HCT116 (cell line): ENCODE results near the gene CTBP2. TPM values are rescaled to one million over a fixed set of nuclear protein-coding genes. Genes with fewer than 3 reads are reported as not detected.

Experiments used
- ATAC-seq: fragments of 200-7000 bp; cut with Tn5 transposase; 2 replicates; pipeline ENCODE4 v1.9.1; 2020; ENCODE audit warnings: mild to moderate bottlenecking, moderate library complexity
- BruUV-seq: library from RNA; stranded (reverse); fragments of 400-500 nt; replicated peaks from 2 replicates; lab custom pipeline; 2021; lab: Mats Ljungman, UMichigan
- CTCF ChIA-PET: fragments of 300-600 bp; sonication (Branson Sonifier 250); formaldehyde crosslinking; loops from one replicate; lab custom pipeline; 2021; ENCODE audit warnings: antibody characterized with exemption; lab: Charles Lee
- POLR2A ChIA-PET: fragments of 300-600, 350-600 bp; sonication (Branson Sonifier 250); formaldehyde crosslinking; loops from one replicate; lab custom pipeline; 2021; ENCODE audit warnings: antibody characterized with exemption; lab: Charles Lee
- RAD21 ChIA-PET, 2 experiments: fragments of 300-600 bp; sonication (Branson Sonifier 250); formaldehyde crosslinking; loops; one replicate each; lab custom pipeline; 2023; ENCODE audit warnings: low total read pairs in 2 of 2; ENCODE audit not compliant: uncharacterized antibody in 2 of 2, unreplicated experiment in 2 of 2, low non-redundant PET in 1 of 2; lab: Charles Lee
- DNase-seq: peaks from one replicate; pipeline ENCODE4 v3.0.0-alpha.2; 2010; ENCODE audit warnings: low read depth, low spot score
- H2AFZ ChIP-seq: fragments of 200-600 bp; shearing (Covaris generic), sonication (generic); 2 replicates; pipeline ENCODE4 v1.6.1; 2017; ENCODE audit warnings: low read depth, mixed run types, mixed read lengths, antibody characterized with exemption, low read length; ENCODE audit not compliant: poor library complexity, severe bottlenecking
- H3K27ac ChIP-seq: 2 replicates; pipeline ENCODE4 v1.5.1; 2012; ENCODE audit warnings: low read depth, low read length
- H3K27me3 ChIP-seq: fragments of 200-600 bp; sonication (generic); 2 replicates; pipeline ENCODE4 v1.6.1; 2016; ENCODE audit warnings: mixed run types, low read length, mixed read lengths; ENCODE audit not compliant: insufficient read depth
- H3K36me3 ChIP-seq, 2 experiments: fragments of 200-500 bp in 1 of 2; fragments of 200-600 bp in 1 of 2; sonication (Bioruptor generic) in 1 of 2; sonication (generic) in 1 of 2; 2 replicates each; pipeline versions ENCODE4 v1.5.1 to v1.6.1; 2014 to 2016; ENCODE audit warnings: low read length in 2 of 2, inconsistent platforms in 1 of 2, mixed read lengths in 1 of 2, mixed run types in 1 of 2; ENCODE audit not compliant: insufficient read depth in 2 of 2, control insufficient read depth in 1 of 2
- H3K4me1 ChIP-seq, 2 experiments: fragments of 200-600 bp in 1 of 2; sonication (generic) in 1 of 2; 2 replicates each; pipeline versions ENCODE4 v1.5.1 to v1.6.1; 2012 to 2017; ENCODE audit warnings: low read length in 2 of 2, inconsistent platforms in 1 of 2, mild to moderate bottlenecking in 1 of 2, mixed read lengths in 1 of 2, mixed run types in 1 of 2, moderate library complexity in 1 of 2; ENCODE audit not compliant: insufficient read depth in 2 of 2, control insufficient read depth in 1 of 2
- H3K4me2 ChIP-seq: fragments of 200-600 bp; sonication (generic); 2 replicates; pipeline ENCODE4 v1.6.1; 2017; ENCODE audit warnings: mixed run types, low read length, mixed read lengths
- H3K4me3 ChIP-seq, 2 experiments: fragments of 200-600 bp in 1 of 2; sonication (generic) in 1 of 2; replicated peaks in 1 of 2; 2 replicates each; pipeline ENCODE4 v1.5.1; 2011 to 2016; ENCODE audit warnings: low read length in 2 of 2, control low read depth in 1 of 2, low read depth in 1 of 2, mild to moderate bottlenecking in 1 of 2, mixed read lengths in 1 of 2, mixed run types in 1 of 2
- H3K79me2 ChIP-seq: fragments of 200-600 bp; sonication (generic); 2 replicates; pipeline ENCODE4 v1.6.1; 2017; ENCODE audit warnings: mild to moderate bottlenecking, mixed run types, low read length, moderate library complexity, mixed read lengths; ENCODE audit not compliant: insufficient read depth
- H3K9ac ChIP-seq: fragments of 200-600 bp; sonication (generic); 2 replicates; pipeline ENCODE4 v1.6.1; 2016; ENCODE audit warnings: low read length, mixed read lengths
- H3K9me2 ChIP-seq: fragments of 200-600 bp; sonication (generic), shearing (Covaris generic); 2 replicates; pipeline ENCODE4 v1.6.1; 2017; ENCODE audit warnings: mixed run types, mild to moderate bottlenecking, moderate library complexity; ENCODE audit not compliant: insufficient read depth
- H3K9me3 ChIP-seq, 2 experiments: fragments of 200-500 bp in 1 of 2; fragments of 200-600 bp in 1 of 2; sonication (Bioruptor generic) in 1 of 2; sonication (generic) in 1 of 2; 2 replicates each; pipeline ENCODE4 v1.6.1; 2014 to 2017; ENCODE audit warnings: low read length in 2 of 2, mixed read lengths in 2 of 2, inconsistent platforms in 1 of 2, low read depth in 1 of 2, mild to moderate bottlenecking in 1 of 2, mixed run types in 1 of 2, moderate library complexity in 1 of 2; ENCODE audit not compliant: control insufficient read depth in 1 of 2, insufficient read depth in 1 of 2
- H4K20me1 ChIP-seq: fragments of 200-600 bp; sonication (generic), shearing (Covaris generic); 2 replicates; pipeline ENCODE4 v1.6.1; 2017; ENCODE audit warnings: mixed run types, mild to moderate bottlenecking, moderate library complexity; ENCODE audit not compliant: insufficient read depth
- ATF3 ChIP-seq: IDR thresholded peaks from 2 replicates; pipeline ENCODE4 v1.6.1; 2012
- CBX3 ChIP-seq: IDR thresholded peaks from 2 replicates; pipeline ENCODE4 v1.6.1; 2012; ENCODE audit warnings: low read depth
- EZH2phosphoT487 ChIP-seq: fragments of 200-600 bp; IDR thresholded peaks from 2 replicates; pipeline ENCODE4 v1.6.1; 2018; ENCODE audit warnings: antibody characterized with exemption, borderline replicate concordance
- intact Hi-C: fragments of 100-400 bp; cut with micrococcal nuclease; formaldehyde crosslinking; loops from 2 replicates; pipeline ENCODE4 v1.10.0; 2022
- microRNA-seq: library from miRNA; unstranded; fragments of <30 nt; microRNA quantifications from one replicate; pipeline ENCODE4, GENCODE V29; 2016; ENCODE audit warnings: borderline number of aligned reads
- total RNA-seq: library from RNA; stranded (reverse); gene quantifications from one replicate; pipeline ENCODE4 v1.2.1, GENCODE V29; 2021; ENCODE audit not compliant: unreplicated experiment

The CTBP2 gene
- total RNA-seq, 1 experiment from 2014 or later, result 144 TPM

- peaks cover 99% of the 10 kb centered on the region for H3K79me2 ChIP-seq
- no peaks in the 10 kb centered on the region for H3K27me3 ChIP-seq
- no peak overlapping the region for H3K4me3 ChIP-seq
- no peak overlapping the region for H2AFZ ChIP-seq
- H3K9me2 ChIP-seq, result no peaks in the 10 kb centered on the region
- H3K36me3 ChIP-seq, result peaks cover 0 to 4% of the 10 kb centered on the region in 2 experiments; a peak in 1 of 4 replicates
- H4K20me1 ChIP-seq, result peaks cover 30% of the 10 kb centered on the region
- no peaks in the 10 kb centered on the region for H3K4me1 ChIP-seq
- intact Hi-C loops, result no loop called here
- no peak overlapping the region for H3K9ac ChIP-seq
- H3K27ac ChIP-seq, result no peak overlapping the region
- ChIA-PET POLR2A (no interaction called here), RAD21 (no interaction called here), CTCF (no interaction called here)
- no peak for TF ChIP-seq CBX3
- TF ChIP-seq EZH2phosphoT487, result no peak
- TF ChIP-seq ATF3, result no peak
- DNase-seq, result no peak
- ATAC-seq, result peak; percentile 36; the same call in 1 of the 2 replicates
- H3K9me3 ChIP-seq, result peaks cover 0 to 5% of the 10 kb centered on the region in 2 experiments; a peak in 1 of 4 replicates
- H3K4me2 ChIP-seq, result no peak overlapping the region
- BruUV-seq, result TSS peak; percentile 7
Observed at GRCh38 chr10:124935946-124936345, 224.4 kb downstream of the CTBP2 start.

Small RNA genes within 50 kb of the gene (microRNA-seq; reads per million reads assigned to microRNA genes)
- not detected for gene MIR4296

Other genes starting within 250 kb of the CTBP2 start
- 23.9 TPM for gene ZRANB1, start 218.4 kb downstream of the CTBP2 start, total RNA-seq